DND-41 (cell line): ENCODE data around the gene SERINC2.

Experiments
- EZH2 ChIP-seq: IDR thresholded peaks from 3 replicates; pipeline ENCODE4 v1.6.1; 2012; ENCODE audit warnings: borderline replicate concordance, low read depth, mild to moderate bottlenecking, moderate library complexity, low read length, inconsistent platforms; ENCODE audit not compliant: severe bottlenecking
- TF ChIP-seq, protein P1 (sequence below): IDR thresholded peaks from 2 replicates; pipeline ENCODE4 v1.5.1; 2012; ENCODE audit warnings: borderline replicate concordance, low read length, moderate library complexity, mild to moderate bottlenecking; ENCODE audit not compliant: poor library complexity, severe bottlenecking; ENCODE audit errors: extremely low read depth

DNA sequence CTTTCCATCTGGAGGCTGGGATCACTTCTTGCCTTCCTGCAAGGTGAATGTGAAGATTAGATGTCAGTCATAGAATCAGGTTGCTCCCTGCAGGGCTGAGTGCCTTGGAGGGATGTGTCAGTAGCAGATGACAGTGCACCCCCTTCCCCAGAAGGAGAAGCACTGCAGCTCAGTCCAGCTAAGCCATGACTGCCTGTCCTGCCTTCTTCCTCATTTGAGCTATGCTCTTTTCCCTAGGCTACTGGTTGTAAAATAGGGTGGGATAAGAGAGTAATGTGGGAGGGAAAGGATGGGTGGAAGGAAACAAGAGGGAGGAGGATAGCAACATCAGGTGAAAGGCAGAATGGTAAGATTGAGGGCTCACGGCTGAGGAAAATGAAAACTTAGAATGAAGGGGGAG, 29.0 kb upstream of the SERINC2 start:
- TF ChIP-seq, protein P1, sequence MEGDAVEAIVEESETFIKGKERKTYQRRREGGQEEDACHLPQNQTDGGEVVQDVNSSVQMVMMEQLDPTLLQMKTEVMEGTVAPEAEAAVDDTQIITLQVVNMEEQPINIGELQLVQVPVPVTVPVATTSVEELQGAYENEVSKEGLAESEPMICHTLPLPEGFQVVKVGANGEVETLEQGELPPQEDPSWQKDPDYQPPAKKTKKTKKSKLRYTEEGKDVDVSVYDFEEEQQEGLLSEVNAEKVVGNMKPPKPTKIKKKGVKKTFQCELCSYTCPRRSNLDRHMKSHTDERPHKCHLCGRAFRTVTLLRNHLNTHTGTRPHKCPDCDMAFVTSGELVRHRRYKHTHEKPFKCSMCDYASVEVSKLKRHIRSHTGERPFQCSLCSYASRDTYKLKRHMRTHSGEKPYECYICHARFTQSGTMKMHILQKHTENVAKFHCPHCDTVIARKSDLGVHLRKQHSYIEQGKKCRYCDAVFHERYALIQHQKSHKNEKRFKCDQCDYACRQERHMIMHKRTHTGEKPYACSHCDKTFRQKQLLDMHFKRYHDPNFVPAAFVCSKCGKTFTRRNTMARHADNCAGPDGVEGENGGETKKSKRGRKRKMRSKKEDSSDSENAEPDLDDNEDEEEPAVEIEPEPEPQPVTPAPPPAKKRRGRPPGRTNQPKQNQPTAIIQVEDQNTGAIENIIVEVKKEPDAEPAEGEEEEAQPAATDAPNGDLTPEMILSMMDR, result no peak
- TF ChIP-seq EZH2, result no peak
